Right cardiac atrium (tissue), 5 donors: ENCODE measurements around the gene PKP3. TPM values are rescaled to one million over a fixed set of nuclear protein-coding genes. Genes with fewer than 3 reads are reported as not detected.
"Not testable (repeated sequence)": the region's sequence is repeated elsewhere in the genome, so short reads cannot be mapped to it uniquely, and the experiment has no call there.

ENCODE experiments used
- ATAC-seq, 2 donors: fragments of 200-7000 bp; cut with Tn5 transposase; one replicate each; pipeline versions ENCODE4 v1.8.0 to v1.9.1; 2020; ENCODE audit warnings: moderate library complexity in 2 of 2, mild to moderate bottlenecking in 1 of 2
- DNase-seq, 3 donors: peaks; one replicate each; pipeline ENCODE4 v3.0.0-alpha.2; 2020
- H3K27ac ChIP-seq: one replicate; pipeline ENCODE4 v1.5.1; 2013; ENCODE audit warnings: mild to moderate bottlenecking, low read length, control low read depth, moderate library complexity
- H3K27me3 ChIP-seq: one replicate; pipeline ENCODE4 v1.6.1; 2013; ENCODE audit not compliant: control insufficient read depth, insufficient read depth
- H3K4me1 ChIP-seq: one replicate; pipeline ENCODE4 v1.6.1; 2013; ENCODE audit warnings: low read length; ENCODE audit not compliant: control insufficient read depth, insufficient read depth
- H3K4me3 ChIP-seq: one replicate; pipeline ENCODE4 v1.5.1; 2013; ENCODE audit warnings: low read length, control low read depth
- H3K9me3 ChIP-seq: one replicate; pipeline ENCODE4 v1.6.1; 2013; ENCODE audit warnings: low read length; ENCODE audit not compliant: control insufficient read depth
- WGBS: extraction: QIAGEN DNeasy Blood & Tissue Kit; methylation state at CpG from one replicate; pipeline ENCODE4 v1.1.7; 2013; 5-methylcytosine and 5-hydroxymethylcytosine counted together
- intact Hi-C, 4 donors: fragments of 100-400 bp; cut with DNase I; formaldehyde crosslinking; loops; one replicate each; pipeline versions ENCODE4 v1.11.0 to v1.14.0; 2022 to 2023
- polyA plus RNA-seq: library from polyadenylated mRNA; stranded (reverse); fragments of 200-250 nt; gene quantifications from one replicate; pipeline ENCODE4 v1.2.3, GENCODE V29; 2013
- total RNA-seq, 4 donors: library from RNA; stranded (reverse); fragmentation: NEBNext Ultra II Directional; extraction: Animal tissue kit (Norgen Biotek cat#: 25700); gene quantifications; one replicate each; pipeline ENCODE4 v1.2.1, GENCODE V29; 2021
- donor health status: healthy with polysubstance abuse.
- donor health status: DM: no; HTN: yes; CAD: no.
- donor health status: DM: no; HTN: no; CAD: no.
- donor health status: DM: no; HTN: yes; CAD: no; lungs with severe emphysema.
- donor health status: DM: yes; HTN: yes; CAD: no.

Gene PKP3
- total and polyA plus RNA-seq, 5 donors = 0.26 to 0.88 (median 0.40) TPM

DNA sequence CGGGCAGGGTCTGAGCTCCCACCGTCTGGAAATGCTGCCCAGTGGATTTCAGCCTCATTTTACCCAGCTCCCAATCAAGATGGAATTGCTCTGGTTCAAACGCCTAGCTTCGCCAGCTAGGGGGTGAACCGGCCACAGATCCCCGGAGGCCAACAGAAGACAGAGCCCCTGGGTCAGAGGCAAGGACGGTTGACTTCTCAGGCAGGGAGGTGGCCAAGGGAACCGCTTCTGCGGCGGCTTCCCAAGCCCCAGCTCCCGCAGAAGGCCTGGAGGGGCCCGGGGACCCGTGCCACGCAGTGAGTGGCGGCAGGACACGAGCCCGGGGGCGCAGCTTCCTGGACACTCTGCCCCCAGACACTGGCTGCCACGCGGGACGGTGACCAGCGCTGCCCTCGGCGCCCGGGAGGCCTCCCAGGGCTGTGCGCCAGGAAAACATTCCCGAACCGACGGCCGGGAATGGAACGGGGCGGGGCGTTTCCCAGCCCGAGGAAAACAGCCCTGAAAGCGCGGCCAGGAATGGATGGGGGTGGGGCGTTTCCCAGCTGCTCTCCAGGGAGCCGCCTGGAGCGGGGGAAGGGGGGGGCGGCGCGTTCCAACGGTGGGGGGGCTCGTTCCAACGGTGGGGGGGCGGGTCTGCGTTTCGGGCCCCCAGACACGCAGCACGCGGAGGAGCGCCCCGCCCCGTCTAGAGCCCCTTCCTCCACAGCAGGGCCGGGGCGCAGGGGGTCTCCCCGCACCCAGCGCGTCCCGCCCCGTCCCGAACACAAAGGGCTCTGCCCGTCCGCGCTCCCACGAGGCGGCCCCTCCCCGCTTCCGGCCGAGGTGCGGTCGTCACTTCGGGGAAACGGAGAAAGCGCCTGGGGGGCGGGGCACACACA lies 38.2 kb upstream of the PKP3 start:
- Histone ChIP-seq H3K4me3 (peak overlapping the region; percentile 18), H3K27me3 (no peaks in the 10 kb centered on the region), H3K4me1 (peaks cover 3% of the 10 kb centered on the region), H3K27ac (peak overlapping the region; percentile 98), H3K9me3 (no peaks in the 10 kb centered on the region)
- DNase-seq (peak; percentile 98), ATAC-seq (peak; percentile 91 to 93)
- 2% methylated on average over 76 of the region's 76 CpGs for WGBS
- intact Hi-C loops = loop anchor here in 3 of 4 donors (5.0 to 10.0 kb wide), 3 partner anchors 49 to 149 kb away; partner anchors contain the start of genes IFITM2 (in 3 of the 3), BET1L (in 1 of the 3) and RIC8A (in 1 of the 3)

DNA sequence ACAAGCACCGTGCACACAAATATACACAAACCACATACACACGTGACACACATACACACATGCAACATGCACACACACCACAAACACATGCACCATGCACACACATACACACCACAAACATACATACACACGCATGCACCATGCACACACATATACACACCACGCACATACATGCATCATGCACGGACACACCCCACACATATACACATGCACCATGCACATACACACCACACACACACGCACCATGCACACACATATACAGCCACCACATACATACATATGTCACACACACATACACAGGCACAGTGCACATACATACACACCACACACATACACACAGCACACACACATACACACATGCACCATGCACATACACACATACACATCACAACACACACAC lies 37.4 kb upstream of the PKP3 start:
- Histone ChIP-seq H3K27ac (no peak overlapping the region), H3K27me3 (no peaks in the 10 kb centered on the region), H3K4me3 (no peak overlapping the region), H3K4me1 (peaks cover 3% of the 10 kb centered on the region), H3K9me3 (no peaks in the 10 kb centered on the region)
- WGBS = 83% methylated on average over 6 of the region's 6 CpGs
- no peak for ATAC-seq
- intact Hi-C loops = loop anchor here in 3 of 4 donors (5.0 to 10.0 kb wide), 3 partner anchors 49 to 149 kb away; partner anchors contain the start of genes IFITM2 (in 3 of the 3), BET1L (in 1 of the 3) and RIC8A (in 1 of the 3)
- peak in 1 of 3 donors; percentile 11 for DNase-seq

DNA sequence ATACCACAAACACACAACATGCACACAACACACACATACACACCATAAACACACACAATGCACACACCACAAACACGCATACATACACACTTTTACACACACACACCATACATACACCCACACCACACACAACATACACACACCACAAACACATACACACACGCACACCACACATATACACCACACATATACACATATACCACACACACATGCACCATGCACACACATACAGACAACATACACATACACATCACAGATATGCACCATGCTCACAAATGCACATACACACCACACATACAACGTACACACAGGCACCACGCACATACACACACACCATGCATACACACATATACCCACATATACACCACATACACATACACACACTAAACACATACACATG lies 36.4 kb upstream of the PKP3 start:
- no peaks in the 10 kb centered on the region for H3K9me3 ChIP-seq
- ATAC-seq = no peak
- WGBS = 93% methylated on average over 4 of the region's 4 CpGs
- H3K4me1 ChIP-seq = peaks cover 3% of the 10 kb centered on the region
- H3K27ac ChIP-seq = no peak overlapping the region
- intact Hi-C loops = loop anchor here in 3 of 4 donors (5.0 to 10.0 kb wide), 3 partner anchors 50 to 150 kb away; partner anchors contain the start of genes IFITM2 (in 3 of the 3), BET1L (in 1 of the 3) and RIC8A (in 1 of the 3)
- H3K27me3 ChIP-seq = no peaks in the 10 kb centered on the region
- no peak for DNase-seq
- no peak overlapping the region for H3K4me3 ChIP-seq

DNA sequence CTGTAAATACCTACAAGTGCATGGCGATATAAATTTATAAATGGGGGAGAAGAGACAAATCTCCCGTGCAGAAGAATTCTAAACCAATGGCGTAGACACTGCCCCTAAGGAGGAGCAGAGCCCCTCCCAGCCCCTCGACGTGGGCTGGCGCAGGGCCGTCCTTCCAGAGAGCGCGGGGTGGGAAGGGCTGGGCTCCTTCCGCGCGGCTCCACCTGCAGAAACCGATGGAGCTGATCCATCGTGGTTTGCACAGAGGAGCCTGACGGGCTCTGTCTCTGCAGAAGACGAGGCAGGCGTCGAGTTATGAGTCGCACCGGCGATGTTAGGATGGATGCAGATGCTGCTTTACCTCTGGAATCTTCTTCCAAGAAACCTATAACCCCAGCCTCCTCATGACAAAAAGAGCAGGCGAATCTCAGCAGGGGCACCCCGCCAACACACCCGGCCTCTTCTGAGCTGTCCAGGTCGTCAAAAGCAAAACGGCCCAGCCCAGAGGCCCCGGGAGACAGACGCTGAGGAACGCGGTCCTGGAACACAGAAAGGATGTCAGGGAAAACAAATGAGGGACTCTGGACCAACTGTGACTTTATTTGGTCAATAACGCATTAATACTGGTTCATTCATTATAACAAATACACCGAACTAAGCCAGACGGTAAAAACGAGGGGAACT lies 35.7 kb upstream of the PKP3 start:
- Histone ChIP-seq H3K4me3 (no peak overlapping the region), H3K27me3 (no peaks in the 10 kb centered on the region), H3K9me3 (no peaks in the 10 kb centered on the region), H3K4me1 (peaks cover 3% of the 10 kb centered on the region), H3K27ac (no peak overlapping the region)
- peak in 1 of 3 donors; percentile 47 for DNase-seq
- intact Hi-C loops = loop anchor here in 3 of 4 donors (5.0 to 10.0 kb wide), 3 partner anchors 51 to 151 kb away; partner anchors contain the start of genes IFITM2 (in 3 of the 3), BET1L (in 1 of the 3) and RIC8A (in 1 of the 3)
- no peak for ATAC-seq
- WGBS = 69% methylated on average over 34 of the region's 34 CpGs

DNA sequence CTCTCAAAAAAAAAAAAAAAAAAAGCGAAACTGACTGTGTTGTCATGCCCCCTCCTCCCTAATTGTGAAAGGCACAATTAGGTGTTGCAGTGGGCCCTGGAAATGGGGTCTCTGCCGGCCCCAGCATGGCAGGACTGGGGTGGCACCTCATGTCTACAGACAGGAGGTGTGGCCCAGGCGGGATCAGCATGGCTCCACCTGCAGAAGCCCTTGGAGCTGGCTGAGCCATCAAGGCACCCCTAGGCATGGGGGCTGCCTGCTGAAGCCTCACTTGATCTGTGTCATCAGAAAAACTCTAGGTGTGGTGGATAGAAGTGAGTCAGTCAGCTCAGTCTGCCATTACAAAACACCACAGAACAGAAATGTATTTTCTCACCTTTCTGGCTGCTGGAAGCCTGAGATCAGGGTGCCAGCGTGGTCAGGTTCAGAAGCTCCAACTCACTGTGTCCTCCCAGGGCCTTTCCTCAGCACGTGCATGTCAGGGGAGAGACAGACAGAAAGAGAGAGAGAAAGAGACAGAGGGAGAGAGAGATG lies 34.8 kb upstream of the PKP3 start:
- intact Hi-C loops = loop anchor here in 3 of 4 donors (5.0 to 10.0 kb wide), 3 partner anchors 52 to 152 kb away; partner anchors contain the start of genes IFITM2 (in 3 of the 3), BET1L (in 1 of the 3) and RIC8A (in 1 of the 3)
- H3K27ac ChIP-seq = no peak overlapping the region

DNA sequence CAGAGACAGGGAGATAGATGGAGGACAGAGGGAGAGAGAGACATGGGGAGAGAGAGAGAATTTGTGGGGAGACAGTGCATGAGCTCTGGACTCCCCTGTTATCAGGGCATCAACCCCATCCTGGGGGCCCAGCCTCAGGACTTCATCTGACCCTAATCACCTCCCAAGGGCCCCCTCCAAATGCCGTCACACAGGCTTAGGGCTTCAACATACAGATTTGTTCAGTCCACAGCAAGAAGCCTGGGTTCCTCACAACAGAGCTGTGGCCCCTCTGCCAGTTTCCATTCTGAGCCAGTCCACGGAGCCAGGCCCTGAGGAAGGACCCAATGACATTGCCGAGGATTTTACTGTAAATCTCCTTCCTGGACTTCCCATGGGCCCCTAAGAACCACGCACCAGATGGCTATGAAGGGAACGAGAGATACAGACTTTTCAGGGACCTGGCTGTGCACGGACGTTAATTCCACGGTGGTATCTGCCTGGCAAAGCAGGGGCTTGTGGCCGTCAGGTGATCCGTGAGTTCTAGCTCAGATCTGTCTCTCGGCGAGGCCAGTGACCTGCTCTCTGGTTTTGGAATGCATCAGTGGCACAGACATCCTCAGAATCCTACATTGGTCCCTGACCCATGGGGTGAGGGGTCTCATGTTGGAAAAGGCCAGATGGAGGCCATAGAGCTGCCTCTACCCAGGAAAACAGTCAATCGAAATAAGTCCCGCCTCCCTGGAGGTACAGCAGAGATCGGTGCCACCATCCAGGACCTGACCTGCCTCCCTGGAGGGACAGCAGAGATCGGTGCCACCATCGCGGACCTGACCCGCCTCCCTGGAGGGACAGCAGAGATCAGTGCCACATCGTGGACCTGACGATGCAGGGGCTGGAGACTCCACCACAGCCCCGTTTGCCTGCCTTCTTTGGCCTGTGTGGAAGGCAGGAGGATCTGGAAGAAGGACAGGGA lies 33.4 kb upstream of the PKP3 start:
- no peak overlapping the region for H3K4me3 ChIP-seq
- H3K9me3 ChIP-seq = no peaks in the 10 kb centered on the region
- no peaks in the 10 kb centered on the region for H3K27me3 ChIP-seq
- WGBS = 90% methylated on average over 22 of the region's 22 CpGs
- DNase-seq (peak in 1 of 3 donors; percentile 67), ATAC-seq (peak in 1 of 2 donors; percentile 28)
- H3K27ac ChIP-seq = no peak overlapping the region
- intact Hi-C loops = no loop called here
- H3K4me1 ChIP-seq = no peaks in the 10 kb centered on the region

More for the DNA sequence above, 34.8 kb upstream of the PKP3 start:
- H3K27me3 ChIP-seq = no peaks in the 10 kb centered on the region
- H3K4me3 ChIP-seq = no peak overlapping the region
- no peaks in the 10 kb centered on the region for H3K9me3 ChIP-seq
- ATAC-seq = no peak
- 81% methylated on average over 5 of the region's 5 CpGs for WGBS
- peak in 1 of 3 donors; percentile 40 for DNase-seq
- peaks cover 3% of the 10 kb centered on the region for H3K4me1 ChIP-seq

DNA sequence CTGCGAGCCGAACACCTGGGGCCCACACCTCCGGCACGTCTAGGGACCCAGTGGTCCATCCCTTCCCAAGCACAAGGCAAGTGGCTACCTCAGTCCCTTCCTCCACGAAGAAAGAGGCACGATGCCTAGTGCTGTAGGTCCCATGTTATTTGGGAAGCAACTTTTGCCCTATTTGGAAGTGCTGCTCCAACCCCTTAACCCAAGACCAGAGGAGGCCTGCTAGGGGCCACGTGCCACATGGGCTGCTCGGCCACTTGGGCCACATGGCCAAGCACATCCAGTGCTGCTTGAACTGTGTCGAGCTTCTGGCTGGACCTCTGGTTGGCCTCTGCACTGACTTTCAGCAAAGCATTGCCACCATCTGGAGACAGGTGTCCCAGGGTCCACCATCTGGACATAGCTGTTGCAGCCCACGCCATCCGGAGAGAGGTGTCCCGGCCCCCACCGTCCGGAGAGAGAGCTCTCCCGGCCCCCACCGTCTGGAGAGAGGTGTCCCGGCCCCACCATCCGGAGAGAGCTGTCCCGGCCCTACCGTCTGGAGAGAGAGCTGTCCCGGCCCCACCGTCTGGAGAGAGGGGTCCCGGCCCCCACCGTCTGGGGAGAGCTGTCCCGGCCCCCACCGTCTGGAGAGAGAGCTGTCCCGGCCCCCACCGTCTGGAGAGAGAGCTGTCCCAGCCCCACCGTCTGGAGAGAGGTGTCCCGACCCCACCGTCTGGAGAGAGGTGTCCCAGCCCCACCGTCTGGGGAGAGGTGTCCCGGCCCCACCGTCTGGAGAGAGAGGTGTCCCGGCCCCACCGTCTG lies 31.2 kb upstream of the PKP3 start:
- no peak for ATAC-seq
- intact Hi-C loops = no loop called here
- no peaks in the 10 kb centered on the region for H3K27me3 ChIP-seq

DNA sequence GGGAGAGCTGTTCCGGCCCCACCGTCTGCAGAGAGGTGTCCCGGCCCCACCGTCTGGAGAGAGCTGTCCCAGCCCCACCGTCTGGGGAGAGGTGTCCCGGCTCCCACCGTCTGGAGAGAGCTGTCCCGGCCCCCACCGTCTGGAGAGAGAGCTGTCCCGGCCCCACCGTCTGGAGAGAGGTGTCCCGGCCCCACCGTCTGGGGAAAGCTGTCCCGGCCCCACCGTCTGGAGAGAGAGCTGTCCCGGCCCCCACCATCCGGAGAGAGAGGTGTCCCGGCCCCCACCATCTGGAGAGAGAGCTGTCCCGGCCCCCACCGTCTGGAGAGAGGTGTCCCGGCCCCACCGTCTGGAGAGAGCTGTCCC lies 30.6 kb upstream of the PKP3 start:
- DNase-seq = peak in 1 of 3 donors; percentile 8
- intact Hi-C loops, ATAC-seq, H3K9me3 ChIP-seq, H3K27me3 ChIP-seq, H3K27ac ChIP-seq, H3K4me1 ChIP-seq, H3K4me3 ChIP-seq: not testable (repeated sequence)
- 79% methylated on average over 22 of the region's 22 CpGs for WGBS

More for the DNA sequence above, 31.2 kb upstream of the PKP3 start:
- Histone ChIP-seq H3K4me3 (no peak overlapping the region), H3K9me3 (no peaks in the 10 kb centered on the region), H3K27ac (no peak overlapping the region), H3K4me1 (no peaks in the 10 kb centered on the region)
- DNase-seq = peak in 1 of 3 donors; percentile 12
- WGBS = 82% methylated on average over 36 of the region's 36 CpGs

DNA sequence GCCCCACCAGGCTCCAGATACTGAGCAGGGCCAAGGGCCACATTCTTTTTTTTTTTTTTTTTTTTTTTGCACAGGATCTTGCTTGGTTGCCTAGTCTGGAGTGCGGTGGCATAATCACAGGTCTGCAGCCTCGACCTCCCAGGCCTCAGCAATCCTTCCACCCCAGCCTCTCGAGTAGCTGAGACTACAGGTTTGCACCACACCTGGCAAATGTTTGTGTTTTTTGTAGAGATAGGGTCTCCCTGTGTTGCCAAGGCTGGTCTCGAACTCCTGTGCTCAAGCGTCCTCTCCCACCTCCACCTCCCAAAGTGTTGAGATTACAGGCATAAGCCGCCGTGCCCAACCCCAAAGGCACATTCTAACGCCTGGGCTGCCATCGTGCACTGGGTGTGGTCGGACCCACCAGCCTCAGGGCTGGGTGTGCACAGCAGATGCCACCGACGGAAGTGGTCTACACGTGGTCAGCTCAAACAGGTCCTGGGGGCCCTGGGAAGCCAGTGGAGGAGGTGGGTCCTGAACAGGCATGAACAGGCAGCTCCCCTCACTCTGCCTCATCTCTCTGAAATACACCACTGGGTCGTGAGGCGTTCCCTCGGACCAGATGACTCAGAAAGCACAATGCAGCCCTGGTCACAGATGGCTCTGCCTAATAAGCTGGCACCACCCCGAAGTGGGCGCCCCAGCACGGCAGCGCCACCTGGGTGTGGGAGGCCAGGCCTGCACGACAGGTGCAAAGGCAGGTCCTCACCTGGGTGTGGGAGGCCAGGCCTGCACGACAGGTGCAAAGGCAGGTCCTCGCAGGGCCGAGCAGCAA lies 29.9 kb upstream of the PKP3 start:
- intact Hi-C loops = no loop called here
- Histone ChIP-seq H3K4me3 (no peak overlapping the region), H3K27ac (no peak overlapping the region), H3K4me1 (no peaks in the 10 kb centered on the region), H3K9me3 (no peaks in the 10 kb centered on the region), H3K27me3 (no peaks in the 10 kb centered on the region)
- 71% methylated on average over 24 of the region's 24 CpGs for WGBS
- ATAC-seq (peak; percentile 19 to 23), DNase-seq (peak in 2 of 3 donors; percentile 17 to 67)
